MG63 (cell line): ENCODE results near the gene HAGHL. TPM values are rescaled to one million over a fixed set of nuclear protein-coding genes. Genes with fewer than 3 reads are reported as not detected.

Experiments
- DNase-seq: peaks from one replicate; pipeline ENCODE4 v3.0.0-alpha.2; 2020
- H3K27me3 ChIP-seq: fragments of 250-450 bp; sonication (Bioruptor Pico); 2 replicates; pipeline ENCODE4 v1.5.1; 2020; ENCODE audit warnings: mild to moderate bottlenecking, moderate library complexity
- H3K36me3 ChIP-seq: fragments of 250-450 bp; sonication (Bioruptor Pico); 2 replicates; pipeline ENCODE4 v1.5.1; 2020; ENCODE audit warnings: mild to moderate bottlenecking, moderate library complexity
- H3K4me3 ChIP-seq: fragments of 250-450 bp; sonication (Bioruptor Pico); 2 replicates; pipeline ENCODE4 v1.5.1; 2020; ENCODE audit warnings: mild to moderate bottlenecking, moderate library complexity
- H3K9me3 ChIP-seq: fragments of 250-450 bp; sonication (Bioruptor Pico); 2 replicates; pipeline ENCODE4 v1.5.1; 2020; ENCODE audit warnings: mild to moderate bottlenecking, moderate library complexity
- total RNA-seq: library from RNA; depleted of rRNA; stranded (reverse); fragments of >200 nt; shearing (Covaris generic); gene quantifications from 2 replicates; pipeline ENCODE4 v1.2.3, GENCODE V29; 2014; ENCODE audit warnings: low replicate concordance; rRNA removed

Gene HAGHL
- total RNA-seq = 9.4 and 13.3 TPM in 2 replicates

DNA sequence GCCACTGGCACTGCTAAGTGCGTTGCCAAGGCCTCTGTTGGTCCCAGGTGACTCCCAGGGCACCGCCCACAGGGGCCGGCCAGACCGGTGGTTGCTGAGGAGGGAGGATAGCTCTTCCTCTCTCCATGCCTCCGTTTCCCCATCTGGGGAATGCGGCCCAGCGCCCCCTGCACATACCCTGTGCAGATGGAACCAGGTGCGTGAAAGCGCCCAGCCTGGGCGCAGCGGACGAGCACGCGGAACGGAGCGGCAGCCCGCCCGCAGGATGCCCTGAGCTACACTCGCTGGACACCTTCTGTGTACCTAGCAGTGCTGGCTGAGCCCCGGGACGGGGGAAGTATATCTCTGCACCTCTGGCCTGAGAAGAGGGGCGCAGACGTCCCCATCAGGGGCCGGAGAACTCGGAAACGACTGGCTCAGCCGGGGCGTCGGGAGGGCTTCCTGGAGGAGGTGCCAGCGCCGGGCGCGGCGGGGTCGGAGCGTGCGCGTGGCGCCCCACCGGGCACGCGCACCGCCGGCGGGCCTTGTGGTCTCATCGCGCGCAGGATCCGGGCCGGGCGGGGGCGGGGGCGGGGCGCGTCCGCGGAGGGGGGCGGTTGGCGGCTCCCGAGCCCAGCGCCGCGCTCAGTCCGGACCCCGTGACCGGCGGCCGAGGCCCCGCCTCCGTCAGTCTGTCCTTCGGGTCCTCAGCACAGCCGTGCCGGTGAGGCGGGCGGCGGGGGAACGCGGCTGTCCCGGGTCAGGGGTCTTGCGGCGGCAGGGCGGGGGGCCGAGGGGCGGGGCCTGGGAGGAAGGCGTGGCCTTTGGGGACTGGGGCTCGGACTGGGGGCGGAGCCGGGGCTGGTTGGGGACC lies at the start of gene HAGHL, which contains the start of gene CCDC78:
Gene HAGHL, plus strand, starts transcription at position 669 of the 853 bp plus-strand sequence. CDS start 404 bp downstream, outside the sequence.
Gene CCDC78, minus strand, starts transcription at position 6 of the 853 bp plus-strand sequence. CDS start 76 bp downstream, outside the sequence.
- Histone ChIP-seq H3K27me3 (peaks cover 2% of the 10 kb centered on the region; the same call in 1 of the 2 replicates), H3K9me3 (no peaks in the 10 kb centered on the region), H3K36me3 (peaks cover 4% of the 10 kb centered on the region), H3K4me3 (peak within 1 kb of the TSS; percentile 51)
- DNase-seq = peak; percentile 73

DNA sequence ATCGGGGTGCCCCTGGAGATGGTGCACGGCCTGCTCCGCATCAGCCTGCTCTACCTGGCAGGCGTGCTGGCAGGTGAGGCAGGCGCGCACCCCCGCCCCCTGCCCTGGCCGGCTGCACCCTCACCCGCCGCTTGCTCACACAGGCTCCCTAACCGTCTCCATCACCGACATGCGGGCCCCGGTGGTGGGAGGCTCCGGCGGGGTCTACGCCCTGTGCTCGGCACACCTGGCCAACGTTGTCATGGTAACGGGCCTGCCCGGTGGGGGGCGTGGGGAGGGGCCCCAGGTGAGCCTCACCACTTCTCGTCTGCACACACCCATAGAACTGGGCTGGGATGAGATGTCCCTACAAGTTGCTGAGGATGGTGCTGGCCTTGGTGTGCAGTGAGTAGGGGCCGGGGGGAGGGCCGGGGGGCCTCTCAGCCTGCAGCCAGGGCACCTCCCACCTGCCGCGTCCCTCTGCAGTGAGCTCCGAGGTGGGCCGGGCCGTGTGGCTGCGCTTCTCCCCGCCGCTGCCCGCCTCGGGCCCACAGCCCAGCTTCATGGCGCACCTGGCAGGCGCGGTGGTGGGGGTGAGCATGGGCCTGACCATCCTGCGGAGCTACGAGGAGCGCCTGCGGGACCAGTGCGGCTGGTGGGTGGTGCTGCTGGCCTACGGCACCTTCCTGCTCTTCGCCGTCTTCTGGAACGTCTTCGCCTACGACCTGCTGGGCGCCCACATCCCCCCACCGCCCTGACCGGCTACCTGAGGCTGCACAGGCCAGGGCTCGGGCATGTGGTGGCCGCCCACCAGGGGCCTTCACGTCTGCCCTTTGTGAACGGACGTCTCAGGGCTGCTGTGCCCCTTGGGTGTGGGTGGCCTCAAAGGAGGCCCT lies 49.4 kb upstream of the HAGHL start:
- Histone ChIP-seq H3K9me3 (no peaks in the 10 kb centered on the region), H3K27me3 (no peaks in the 10 kb centered on the region), H3K4me3 (no peak overlapping the region), H3K36me3 (peaks cover 36% of the 10 kb centered on the region)
- DNase-seq = no peak

GRCh38 chr16:678209-678857 lies 48.6 kb upstream of the HAGHL start:
- no peak for DNase-seq
- peaks cover 38% of the 10 kb centered on the region for H3K36me3 ChIP-seq
- no peaks in the 10 kb centered on the region for H3K27me3 ChIP-seq
- no peaks in the 10 kb centered on the region for H3K9me3 ChIP-seq
- no peak overlapping the region for H3K4me3 ChIP-seq

- peak overlapping the region; percentile 40 for H3K4me3 ChIP-seq
- H3K9me3 ChIP-seq = no peaks in the 10 kb centered on the region
- peaks cover 37% of the 10 kb centered on the region for H3K36me3 ChIP-seq
- H3K27me3 ChIP-seq = no peaks in the 10 kb centered on the region
- DNase-seq = peak; percentile 50
These were observed 47.8 kb upstream of the HAGHL start for GRCh38 chr16:678858-679813.

DNA sequence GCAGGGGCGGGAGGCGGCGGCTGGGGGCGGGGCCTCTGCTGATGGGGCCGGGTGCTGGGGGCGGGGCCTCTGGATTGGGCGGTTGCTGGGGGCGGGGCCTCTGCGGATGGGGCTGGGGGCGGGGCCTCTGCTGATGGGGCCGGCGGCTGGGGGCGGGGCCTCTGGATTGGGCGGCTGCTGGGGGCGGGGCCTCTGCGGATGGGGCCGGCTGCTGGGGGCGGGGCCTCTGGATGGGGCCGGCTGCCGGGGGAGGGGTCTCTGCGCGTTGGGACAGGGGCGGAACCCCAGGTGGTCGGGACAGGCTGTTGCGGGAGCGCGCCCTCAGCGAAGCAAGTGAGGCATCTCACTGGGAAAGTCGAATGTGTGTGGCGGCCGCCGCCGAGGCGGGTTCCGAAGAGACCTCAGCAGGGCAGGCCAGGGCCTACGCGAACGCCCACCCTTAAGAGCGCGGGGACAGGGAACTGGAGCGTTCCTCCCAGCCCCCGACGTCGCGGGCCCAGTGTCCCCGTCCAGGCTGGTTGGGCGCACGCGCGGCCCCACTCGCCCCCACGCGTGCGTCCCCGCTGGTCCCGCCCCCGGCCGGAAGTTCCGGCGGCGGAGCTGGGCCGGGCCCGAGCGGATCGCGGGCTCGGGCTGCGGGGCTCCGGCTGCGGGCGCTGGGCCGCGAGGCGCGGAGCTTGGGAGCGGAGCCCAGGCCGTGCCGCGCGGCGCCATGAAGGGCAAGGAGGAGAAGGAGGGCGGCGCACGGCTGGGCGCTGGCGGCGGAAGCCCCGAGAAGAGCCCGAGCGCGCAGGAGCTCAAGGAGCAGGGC lies 46.9 kb upstream of the HAGHL start, which contains the start of gene STUB1:
Gene STUB1, plus strand, starts transcription at position 597 of the 811 bp plus-strand sequence. Its CDS starts 116 bp downstream, at position 713.
- H3K36me3 ChIP-seq = peaks cover 36% of the 10 kb centered on the region
- peak; percentile 92 for DNase-seq
- no peaks in the 10 kb centered on the region for H3K27me3 ChIP-seq
- no peaks in the 10 kb centered on the region for H3K9me3 ChIP-seq
- peak within 1 kb of the TSS; percentile 71 for H3K4me3 ChIP-seq

DNA sequence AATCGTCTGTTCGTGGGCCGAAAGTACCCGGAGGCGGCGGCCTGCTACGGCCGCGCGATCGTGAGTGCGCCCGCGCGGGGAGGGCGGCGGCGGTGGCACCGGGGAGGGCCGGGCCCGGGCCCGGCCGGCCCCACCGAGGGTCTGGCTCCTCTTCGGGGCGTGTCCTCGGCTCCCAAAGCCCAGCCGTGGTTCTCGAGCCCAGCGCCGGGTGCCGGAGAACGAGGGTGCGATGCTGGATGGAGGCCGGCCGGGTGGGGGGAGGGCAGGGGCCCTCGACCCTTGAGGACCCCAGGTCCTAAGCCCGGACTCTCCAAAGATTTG lies 46.3 kb upstream of the HAGHL start:
- Histone ChIP-seq H3K4me3 (peak overlapping the region; percentile 71), H3K36me3 (peaks cover 40% of the 10 kb centered on the region), H3K27me3 (no peaks in the 10 kb centered on the region), H3K9me3 (no peaks in the 10 kb centered on the region)
- no peak for DNase-seq

- no peaks in the 10 kb centered on the region for H3K27me3 ChIP-seq
- peaks cover 46% of the 10 kb centered on the region for H3K36me3 ChIP-seq
- no peaks in the 10 kb centered on the region for H3K9me3 ChIP-seq
- DNase-seq = peak; percentile 84
- peak overlapping the region; percentile 71 for H3K4me3 ChIP-seq
These were observed 45.8 kb upstream of the HAGHL start for GRCh38 chr16:680967-681745.

- peak; percentile 56 for DNase-seq
- Histone ChIP-seq H3K4me3 (peak overlapping the region; percentile 71), H3K36me3 (peaks cover 52% of the 10 kb centered on the region), H3K9me3 (no peaks in the 10 kb centered on the region), H3K27me3 (no peaks in the 10 kb centered on the region)
These were observed 45.0 kb upstream of the HAGHL start for GRCh38 chr16:681746-682427.

DNA sequence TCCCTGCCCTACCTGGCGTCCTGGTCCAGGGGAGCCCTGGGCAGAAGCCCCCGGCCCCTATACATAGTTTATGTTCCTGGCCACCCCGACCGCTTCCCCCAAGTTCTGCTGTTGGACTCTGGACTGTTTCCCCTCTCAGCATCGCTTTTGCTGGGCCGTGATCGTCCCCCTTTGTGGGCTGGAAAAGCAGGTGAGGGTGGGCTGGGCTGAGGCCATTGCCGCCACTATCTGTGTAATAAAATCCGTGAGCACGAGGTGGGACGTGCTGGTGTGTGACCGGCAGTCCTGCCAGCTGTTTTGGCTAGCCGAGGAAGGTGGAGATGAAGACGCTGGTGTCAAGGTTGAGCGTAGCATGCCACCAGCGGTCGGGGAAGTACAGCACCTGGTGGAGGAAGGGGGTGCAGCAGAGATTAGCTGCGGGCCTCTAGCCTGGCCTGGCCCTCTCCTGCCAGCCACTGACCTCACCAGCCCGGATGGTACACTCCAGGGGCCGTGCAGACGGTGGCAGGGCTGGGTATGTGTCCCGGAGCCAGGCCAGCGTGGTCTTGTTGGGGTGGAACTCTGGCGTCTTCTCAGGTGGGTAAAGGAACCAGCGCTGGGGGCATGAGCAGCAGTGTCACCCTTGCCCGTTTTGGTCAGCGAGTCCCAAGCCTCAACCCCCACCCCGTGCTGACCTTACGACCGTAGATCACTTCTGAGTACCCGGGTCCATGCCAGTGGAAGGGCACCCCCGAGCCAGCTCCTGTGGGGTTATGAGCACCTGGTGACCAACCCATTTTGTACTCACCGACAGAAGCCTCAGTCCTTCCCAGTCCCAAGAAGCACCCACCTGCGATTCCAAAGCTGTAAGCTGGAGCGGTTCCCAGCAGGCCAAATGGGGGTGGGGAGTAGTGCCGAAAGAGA lies 44.2 kb upstream of the HAGHL start:
- peak overlapping the region; percentile 51 for H3K4me3 ChIP-seq
- H3K27me3 ChIP-seq = no peaks in the 10 kb centered on the region
- no peaks in the 10 kb centered on the region for H3K9me3 ChIP-seq
- DNase-seq = no peak
- H3K36me3 ChIP-seq = peaks cover 57% of the 10 kb centered on the region

- Histone ChIP-seq H3K36me3 (peaks cover 62% of the 10 kb centered on the region), H3K9me3 (no peaks in the 10 kb centered on the region), H3K4me3 (peak overlapping the region; percentile 51), H3K27me3 (no peaks in the 10 kb centered on the region)
- no peak for DNase-seq
These were observed 43.4 kb upstream of the HAGHL start for GRCh38 chr16:683396-684070.

DNA sequence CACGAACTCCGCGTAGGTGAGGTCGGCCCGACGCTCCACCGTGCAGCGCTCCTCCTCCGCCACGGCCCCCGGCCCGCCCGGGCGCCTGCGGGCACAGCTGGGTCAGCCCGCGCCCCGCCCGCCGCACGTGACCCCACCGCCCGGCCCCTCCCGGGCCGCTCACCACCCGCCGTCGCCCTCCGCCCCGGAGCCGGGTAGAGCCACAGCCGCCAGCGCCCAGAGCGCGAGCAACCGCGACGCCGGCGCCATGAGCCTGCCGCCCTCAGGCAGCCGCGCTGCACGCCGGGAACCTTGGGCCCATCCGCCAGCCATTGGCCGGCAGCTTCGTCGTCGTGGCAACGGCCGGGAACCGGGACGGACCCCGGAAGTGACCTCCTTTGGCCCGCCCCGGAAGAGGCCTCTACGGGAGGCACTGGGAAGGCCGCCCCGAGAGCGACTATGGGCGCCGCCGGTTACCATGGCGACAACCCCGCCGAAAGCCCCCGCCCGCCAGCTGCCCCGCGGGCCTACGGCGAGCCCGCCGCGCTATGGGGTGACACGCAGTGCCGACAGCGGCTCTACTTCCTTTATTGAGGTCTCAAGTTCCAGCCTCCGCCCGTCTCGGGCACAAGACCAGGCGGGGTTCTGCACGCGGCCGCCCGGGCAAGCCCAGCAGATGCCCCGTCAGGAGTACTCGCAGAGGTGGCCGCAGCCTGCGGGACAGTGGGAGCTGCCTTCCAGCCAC lies 42.7 kb upstream of the HAGHL start, which contains the start of gene JMJD8:
Gene JMJD8, minus strand, starts transcription at position 264 of the 724 bp plus-strand sequence. Its CDS starts 15 bp downstream, at position 249.
- H3K4me3 ChIP-seq = peak within 1 kb of the TSS; percentile 51
- H3K36me3 ChIP-seq = peaks cover 62% of the 10 kb centered on the region
- peak; percentile 94 for DNase-seq
- H3K27me3 ChIP-seq = no peaks in the 10 kb centered on the region
- no peaks in the 10 kb centered on the region for H3K9me3 ChIP-seq
